HG02571 (cell line): ENCODE data around the gene ZNF205.

ENCODE experiments used
- ATAC-seq: cut with Tn5 transposase; IDR thresholded peaks from one replicate; pipeline ENCODE4 v1.9.1; 2021; ENCODE audit warnings: mild to moderate bottlenecking, moderate library complexity; ENCODE audit not compliant: unreplicated experiment

The ZNF205 gene

DNA sequence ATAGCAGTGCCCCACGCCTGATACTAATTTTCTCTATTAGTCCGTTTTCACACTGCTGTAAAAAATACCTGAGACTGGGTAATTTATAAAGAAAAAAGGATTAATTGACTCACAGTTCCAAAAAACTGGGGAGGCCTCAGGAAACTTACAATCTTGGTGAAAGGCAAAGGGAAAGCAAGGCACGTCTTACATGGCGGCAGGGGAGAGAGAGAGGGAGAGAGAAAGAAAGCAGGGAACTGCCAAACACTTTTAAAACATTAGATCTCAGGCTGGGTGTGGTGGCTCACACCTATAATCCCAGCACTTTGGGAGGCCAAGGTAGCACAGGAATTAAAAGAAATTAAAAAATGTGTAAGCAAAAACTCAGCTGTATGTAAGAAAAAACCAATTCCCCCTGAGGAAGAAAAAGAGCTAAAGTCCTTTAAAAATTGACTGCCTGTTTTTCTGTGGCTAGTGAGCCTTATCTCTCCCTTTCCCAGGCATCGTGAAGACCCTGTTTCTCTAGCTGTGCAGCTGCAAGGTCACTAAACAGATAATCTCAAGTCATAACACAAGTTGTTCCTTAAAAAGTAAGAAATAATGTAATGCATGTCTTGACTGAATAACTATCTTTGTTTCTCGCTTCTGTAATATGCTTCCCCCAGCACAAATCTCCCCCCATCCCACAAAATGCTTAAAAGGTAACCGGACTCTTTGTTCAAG is 27.3 kb upstream of the ZNF205 start:
- no peak for ATAC-seq

- ATAC-seq, result no peak
Observed at GRCh38 chr16:3085868-3086595, 26.4 kb upstream of the ZNF205 start.

GRCh38 chr16:3086596-3087242 is 25.7 kb upstream of the ZNF205 start:
- no peak for ATAC-seq

DNA sequence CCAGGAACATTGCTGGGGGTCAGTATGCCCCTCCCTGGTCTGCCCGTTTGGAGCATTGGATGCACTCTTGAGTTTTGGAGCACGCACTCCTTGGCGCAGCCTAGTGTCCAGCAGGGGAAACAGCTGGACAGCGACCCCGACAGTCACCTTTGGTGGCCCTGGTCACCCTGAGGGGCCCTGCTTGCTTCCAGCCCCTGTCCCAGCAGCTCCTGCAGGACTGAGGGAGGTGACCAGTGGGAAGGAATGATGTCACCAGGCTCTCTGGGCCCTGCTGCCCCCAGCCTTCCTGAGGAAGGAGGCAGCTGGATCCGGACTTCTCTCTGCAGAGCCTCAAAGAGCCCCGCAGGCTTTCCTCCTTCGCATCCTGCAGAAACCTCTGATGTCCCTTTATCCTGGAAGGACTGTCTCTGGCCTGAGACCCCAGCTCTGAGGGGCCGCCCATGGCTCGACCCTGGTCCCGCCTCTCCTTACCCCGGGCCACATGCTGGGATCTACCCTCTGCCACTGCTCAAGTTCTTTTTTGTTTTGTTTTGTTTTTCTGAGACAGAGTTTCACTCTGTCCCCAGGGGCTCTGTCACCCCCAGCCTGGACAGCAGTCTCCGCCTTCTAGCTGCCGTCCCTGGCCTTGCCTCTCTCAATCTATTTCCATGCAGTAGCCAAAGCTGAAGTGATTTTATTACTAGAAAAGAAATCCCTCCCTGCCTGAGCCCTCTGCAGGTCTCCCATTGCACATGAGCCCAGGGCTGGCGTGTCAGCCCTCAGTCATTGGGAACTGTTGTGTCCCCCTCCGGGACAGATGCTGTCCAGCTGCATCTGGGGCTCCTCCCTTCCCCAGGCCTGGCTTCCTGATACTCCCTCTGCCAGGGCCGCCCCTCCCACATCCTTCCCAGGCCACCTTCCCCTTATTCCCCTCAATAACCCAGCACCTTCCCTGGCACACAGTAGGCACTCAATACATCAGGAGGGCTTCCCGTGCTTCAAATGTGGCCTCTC is 24.8 kb upstream of the ZNF205 start:
- no peak for ATAC-seq

DNA sequence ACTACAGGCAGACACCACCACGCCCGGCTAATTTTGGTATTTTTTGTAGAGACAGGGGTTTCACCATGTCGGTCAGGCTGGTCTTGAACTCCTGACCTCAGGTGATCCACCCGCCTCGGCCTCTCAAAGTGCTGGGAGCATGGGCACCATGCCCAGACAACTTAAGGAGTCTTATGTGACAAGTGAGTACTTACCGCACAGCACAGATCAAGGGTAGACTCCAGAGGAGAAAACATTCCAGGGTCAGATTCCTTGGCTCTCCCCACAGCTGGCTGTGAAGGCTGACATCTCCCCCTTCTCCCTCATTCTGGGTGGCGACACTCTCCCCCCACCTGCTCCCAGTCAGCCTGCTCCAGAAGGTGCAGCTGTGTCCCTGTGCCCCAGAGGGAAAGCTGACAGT is 23.9 kb upstream of the ZNF205 start:
- no peak for ATAC-seq

DNA sequence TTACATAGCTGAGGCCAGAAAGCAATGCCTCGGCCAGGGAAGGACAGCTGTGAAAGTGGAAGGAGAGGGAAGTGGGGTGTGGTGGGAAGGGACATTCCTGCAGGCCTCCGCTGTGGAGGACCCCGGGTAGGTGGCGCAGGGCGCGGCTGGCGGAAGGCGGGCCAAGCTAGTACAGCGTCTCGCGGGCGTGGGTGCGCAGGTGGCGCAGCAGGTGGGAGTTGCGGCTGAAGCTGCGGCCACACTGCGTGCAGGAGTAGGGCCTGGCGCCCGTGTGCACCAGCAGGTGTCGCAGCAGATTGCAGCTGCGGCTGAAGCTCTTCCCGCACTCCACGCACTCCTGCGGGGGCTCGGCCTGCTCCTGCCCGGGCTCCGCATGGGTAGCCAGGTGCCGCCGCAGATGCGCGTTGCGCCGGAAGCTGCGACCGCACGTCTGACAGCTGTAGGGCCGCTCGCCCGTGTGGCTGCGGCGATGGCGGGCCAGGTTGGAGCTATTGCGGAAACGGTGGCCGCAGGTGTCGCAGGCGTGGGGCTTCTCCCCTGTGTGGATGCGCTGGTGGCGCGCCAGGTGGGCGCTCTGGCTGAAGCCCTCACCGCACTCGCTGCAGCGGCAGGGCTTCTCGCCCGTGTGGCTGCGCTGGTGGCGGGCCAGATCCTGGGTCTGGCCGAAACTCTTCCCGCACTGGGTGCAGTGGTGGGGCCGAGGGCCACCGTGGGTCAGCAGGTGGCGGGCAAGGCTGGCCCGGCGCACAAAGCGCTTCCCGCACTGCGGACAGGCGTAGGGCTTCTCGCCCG is 23.3 kb upstream of the ZNF205 start:
- ATAC-seq, result no peak

DNA sequence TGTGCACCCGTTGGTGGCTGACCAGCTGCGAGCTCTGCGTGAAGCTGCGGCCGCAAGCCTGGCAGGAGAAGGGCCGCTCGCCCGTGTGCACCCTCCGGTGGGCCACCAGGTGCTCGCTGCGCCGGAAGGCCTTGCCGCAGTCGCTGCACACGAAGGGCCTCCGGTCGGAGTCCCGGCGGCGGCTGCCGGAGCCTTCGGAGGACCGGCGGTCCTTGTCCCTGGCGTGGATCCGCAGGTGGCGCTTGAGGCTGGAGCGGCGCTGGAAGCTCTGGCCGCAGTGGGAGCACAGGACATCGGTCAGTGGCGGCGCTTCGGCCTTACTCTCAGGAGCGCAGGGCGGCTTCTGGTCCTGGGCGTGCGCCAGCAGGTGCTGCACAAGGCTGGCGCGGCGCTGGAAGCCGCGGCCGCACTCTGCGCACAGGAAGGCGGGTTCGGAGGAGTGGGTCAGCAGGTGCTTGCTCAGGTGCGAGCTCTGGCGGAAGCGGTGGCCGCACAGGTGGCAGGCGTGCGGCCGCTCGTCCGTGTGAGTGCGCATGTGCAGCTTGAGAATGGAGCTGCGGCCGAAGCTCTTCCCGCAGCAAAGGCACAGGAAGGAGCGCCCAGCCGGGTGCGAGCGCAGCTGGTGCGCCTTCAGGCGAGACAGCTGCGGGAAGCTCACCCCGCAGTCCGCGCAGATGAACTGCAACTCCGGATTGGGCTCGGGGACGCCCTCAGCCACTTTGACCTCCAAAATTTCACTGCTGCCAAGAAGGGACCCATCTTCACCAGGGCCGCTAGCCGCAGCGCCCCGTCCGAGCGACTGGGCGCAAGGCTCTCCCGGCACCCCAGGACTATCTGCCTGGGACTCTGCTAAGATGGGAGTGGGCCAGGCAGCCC is 22.4 kb upstream of the ZNF205 start:
- ATAC-seq, result no peak

GRCh38 chr16:3091551-3091950 is 20.8 kb upstream of the ZNF205 start:
- ATAC-seq, result no peak

DNA sequence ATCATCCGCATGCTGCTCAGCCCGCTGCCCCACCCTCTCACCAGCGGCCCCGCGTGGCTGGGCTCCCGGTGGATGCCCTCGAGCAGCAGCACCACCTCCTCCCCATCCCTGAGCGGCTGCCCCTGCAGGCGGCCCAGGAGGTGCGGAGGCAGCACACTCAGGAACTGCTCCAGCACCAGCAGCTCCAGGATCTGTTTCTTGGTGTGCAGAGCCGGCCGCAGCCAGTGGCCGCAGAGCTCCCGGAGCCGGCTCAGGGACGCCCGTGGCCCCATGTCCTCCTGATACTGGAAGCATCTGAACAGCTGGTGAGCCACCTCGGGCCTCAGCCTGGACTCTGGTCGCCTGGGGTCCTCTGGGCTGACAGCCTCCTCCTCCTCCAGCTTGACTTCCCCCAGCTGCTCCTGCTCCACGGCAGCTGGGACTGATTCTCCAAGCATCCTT is 19.9 kb upstream of the ZNF205 start:
- ATAC-seq, result no peak

DNA sequence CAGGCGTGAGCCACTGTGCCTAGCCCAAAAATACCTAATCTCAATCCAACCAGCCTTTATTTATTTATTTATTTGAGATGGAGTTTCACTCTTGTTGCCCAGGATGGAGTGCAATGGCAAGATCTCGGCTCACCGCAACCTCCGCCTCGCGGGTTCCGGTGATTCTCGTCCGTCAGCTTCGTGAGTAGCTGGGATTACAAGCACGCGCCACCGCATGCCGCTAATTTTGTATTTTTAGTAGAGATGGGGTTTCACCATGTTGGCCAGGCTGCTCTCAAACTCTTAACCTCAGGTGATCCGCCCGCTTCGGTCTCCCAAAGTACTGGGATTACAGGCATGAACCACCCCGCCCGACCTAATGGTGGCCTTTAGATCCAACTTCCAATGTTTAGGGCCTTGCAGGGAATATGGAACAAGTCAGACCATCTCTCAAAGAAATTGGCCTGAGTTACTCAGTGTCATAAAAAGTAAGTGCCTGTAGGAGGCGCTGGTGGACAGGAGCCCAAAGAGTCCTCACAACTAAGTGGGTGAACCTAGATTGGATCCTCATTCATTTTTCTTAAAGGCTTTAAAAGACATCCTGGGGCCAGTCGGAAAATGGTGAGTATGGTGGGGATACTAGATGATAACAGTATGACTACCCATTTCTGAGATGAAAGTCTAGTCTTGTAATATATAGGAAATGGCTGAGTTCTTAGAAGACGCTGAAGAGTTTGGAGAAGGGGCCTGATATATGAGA is 17.9 kb upstream of the ZNF205 start:
- no peak for ATAC-seq

- ATAC-seq, result no peak
Observed at GRCh38 chr16:3095869-3096268, 16.5 kb upstream of the ZNF205 start.

DNA sequence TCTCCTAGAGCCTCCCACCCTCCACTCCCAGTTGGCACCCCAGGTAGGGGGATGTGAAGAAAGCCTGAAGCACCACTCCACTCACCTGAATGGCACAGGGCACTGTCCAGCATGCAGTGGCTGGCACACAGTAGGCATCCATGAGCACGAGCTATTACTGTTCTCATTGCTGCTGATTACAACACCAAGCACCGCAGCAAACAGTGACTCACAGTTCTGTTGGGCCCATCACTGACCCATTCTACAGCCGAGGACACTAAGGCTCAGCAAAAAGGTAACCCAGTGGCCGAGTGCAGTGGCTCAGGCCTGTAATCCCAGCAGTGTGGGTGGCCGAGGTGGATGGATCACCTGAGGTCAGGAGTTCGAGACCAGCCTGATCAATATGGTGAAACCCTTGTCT is 16.0 kb upstream of the ZNF205 start:
- no peak for ATAC-seq

- ATAC-seq, result no peak
Observed at GRCh38 chr16:3097266-3097665, 15.1 kb upstream of the ZNF205 start.

DNA sequence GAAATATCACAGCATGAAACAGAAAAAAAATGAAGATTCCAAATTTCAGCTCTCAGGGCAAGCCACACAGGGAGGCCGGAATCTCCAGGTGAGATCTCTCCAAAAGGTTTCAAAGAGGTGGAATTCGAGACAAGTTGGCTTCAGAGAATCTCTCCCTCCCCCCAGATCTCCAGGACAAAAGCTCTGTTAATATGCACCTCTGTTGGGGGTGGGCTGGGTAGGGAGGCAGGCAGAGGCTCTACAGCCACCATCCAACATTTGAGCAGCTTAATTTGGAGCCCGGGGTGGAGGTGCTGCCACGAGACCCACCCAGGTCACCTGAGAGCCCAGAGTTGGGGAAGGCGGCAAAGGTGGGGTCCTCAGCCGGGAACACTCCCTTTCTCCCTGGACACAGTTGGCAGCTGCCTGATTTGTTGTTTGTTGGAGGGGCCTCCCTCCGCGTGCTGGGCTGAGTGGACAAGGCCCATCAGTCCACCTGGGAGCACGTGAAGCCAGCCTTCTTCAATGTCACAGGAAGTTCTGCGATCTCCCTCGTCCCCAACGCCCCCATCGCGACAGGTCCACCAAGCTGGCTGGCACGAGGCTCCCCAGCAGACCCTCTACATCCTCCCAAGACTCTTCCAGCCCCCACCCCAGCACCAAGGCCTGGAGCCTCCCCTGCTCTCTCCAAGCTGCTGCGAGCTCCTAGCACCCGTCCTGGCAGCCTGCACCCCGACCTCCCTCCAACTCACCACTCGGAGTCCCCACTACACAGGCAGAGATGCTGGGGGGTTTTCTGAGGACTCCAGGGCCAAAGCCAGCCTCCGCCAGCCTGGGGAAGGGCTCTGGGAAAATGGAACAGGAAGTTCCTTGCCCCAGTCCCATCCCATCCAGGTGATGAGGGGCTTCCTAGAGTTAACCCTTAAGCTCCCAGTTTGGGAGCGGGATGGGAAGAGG is 13.7 kb upstream of the ZNF205 start, which contains the start of gene ZSCAN10:
TSS of gene ZSCAN10 (minus strand) at position 836 of the 936 bp plus-strand sequence. CDS start 6,357 bp downstream, outside the sequence.
- ATAC-seq, result no peak

DNA sequence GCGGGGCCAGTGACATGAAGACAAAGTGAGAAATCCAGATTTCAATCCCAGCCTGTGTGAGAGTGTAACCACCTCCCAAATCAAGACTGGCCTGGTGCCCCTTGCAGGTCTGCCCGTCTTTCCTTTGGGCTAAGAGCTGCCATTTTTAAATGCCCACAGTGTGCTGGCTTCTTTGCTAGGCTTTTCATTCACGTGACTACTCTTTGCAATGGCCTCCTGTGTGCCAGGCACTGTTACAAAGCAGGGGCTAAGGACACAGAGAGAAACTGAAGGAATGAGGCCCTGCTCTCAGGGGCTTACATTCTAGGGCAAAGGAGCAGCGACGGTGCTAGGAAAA is 13.0 kb upstream of the ZNF205 start:
- no peak for ATAC-seq

DNA sequence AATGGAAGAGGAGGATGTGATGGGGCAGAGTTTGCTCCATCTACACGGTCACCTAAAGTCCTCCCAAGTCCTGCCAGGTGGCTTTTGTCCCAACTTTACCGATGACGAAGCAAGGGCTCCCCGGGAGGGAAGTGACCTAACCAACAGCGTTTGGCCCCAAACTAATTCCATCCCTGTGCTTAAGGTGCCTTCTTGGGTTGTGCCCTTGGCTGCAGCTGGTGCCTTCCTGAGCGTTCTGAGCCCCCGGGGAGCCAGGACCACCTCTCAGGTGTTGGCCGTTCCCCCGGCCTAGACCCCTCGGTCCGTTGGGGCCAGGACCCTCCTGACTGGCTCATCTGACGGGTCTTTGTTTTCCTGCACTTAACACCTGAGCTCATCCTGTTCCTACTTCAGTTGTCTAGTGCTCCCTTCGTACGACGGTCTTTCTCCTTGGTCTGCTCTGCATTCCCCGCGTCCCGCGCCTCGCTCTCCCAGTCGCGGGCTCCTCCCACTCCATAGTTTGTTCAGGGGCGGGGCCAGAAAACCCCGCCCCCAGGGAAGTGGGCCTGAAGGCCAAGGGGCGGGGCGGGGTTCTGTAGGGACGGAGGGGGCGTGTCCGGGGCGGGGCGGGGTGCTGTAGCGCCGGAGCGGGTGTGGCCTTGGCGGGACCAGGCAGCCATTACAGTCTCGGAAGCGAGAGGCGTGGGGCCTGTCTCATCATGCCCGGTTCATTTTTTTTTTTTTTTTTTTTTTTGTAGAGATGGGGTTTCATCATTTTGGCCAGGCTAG is 12.5 kb upstream of the ZNF205 start:
- ATAC-seq, result no peak
